Fibroblast of lung (primary cell): ENCODE measurements around the gene HSPA2.

Source experiments
- EZH2 ChIP-seq: IDR thresholded peaks from 2 replicates; pipeline ENCODE4 v1.5.1; 2012; ENCODE audit warnings: low read length, control low read depth, mild to moderate bottlenecking; ENCODE audit errors: missing control alignments
- TF ChIP-seq, protein P1 (sequence below), 2 donors: IDR thresholded peaks in 1 of 2; conservative IDR thresholded peaks in 1 of 2; 1 replicate in 1 of 2; 2 replicates in 1 of 2; pipeline ENCODE4 v1.5.1; 2011 to 2012; ENCODE audit warnings: low read length in 2 of 2, control low read depth in 1 of 2, inconsistent platforms in 1 of 2, low read depth in 1 of 2, mild to moderate bottlenecking in 1 of 2

DNA sequence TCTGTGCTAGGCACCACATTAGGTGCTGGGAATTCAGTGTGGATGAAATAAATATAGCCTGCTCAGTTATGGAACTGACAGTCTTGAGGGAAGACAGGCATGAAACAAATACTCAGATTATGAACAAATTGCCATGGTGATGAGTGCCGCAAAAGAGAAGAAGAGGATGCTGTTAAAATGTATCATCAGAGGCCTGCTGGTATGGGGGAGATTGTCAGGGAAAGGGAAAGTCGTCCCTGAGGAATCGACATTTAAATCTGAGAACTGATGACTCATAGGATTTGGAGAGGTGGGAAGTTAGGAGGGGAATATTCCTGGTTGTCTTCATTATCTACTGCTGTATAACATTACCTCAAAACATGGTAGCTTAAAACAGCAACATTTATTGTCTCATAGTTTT, 51.3 kb downstream of the HSPA2 start:
- TF ChIP-seq, protein P1, sequence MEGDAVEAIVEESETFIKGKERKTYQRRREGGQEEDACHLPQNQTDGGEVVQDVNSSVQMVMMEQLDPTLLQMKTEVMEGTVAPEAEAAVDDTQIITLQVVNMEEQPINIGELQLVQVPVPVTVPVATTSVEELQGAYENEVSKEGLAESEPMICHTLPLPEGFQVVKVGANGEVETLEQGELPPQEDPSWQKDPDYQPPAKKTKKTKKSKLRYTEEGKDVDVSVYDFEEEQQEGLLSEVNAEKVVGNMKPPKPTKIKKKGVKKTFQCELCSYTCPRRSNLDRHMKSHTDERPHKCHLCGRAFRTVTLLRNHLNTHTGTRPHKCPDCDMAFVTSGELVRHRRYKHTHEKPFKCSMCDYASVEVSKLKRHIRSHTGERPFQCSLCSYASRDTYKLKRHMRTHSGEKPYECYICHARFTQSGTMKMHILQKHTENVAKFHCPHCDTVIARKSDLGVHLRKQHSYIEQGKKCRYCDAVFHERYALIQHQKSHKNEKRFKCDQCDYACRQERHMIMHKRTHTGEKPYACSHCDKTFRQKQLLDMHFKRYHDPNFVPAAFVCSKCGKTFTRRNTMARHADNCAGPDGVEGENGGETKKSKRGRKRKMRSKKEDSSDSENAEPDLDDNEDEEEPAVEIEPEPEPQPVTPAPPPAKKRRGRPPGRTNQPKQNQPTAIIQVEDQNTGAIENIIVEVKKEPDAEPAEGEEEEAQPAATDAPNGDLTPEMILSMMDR (conservative IDR thresholded peaks at IDR 0.05 in 1 of 2, IDR thresholded peaks at IDR 0.05 in 1 of 2; ENCODE audit: low read depth in 1 of 2, low read length in 2 of 2), result no peak
- TF ChIP-seq EZH2, result no peak
